Mesenchymal stem cell (in vitro differentiated cells and primary cell): ENCODE results near the gene UBE2Z.

Experiments
- DNase-seq: peaks from one replicate; pipeline ENCODE4 v3.0.0-alpha.2; 2013
- H2AFZ ChIP-seq: one replicate; pipeline ENCODE4 v1.6.1; 2013; ENCODE audit warnings: low read depth, mild to moderate bottlenecking, control low read depth, inconsistent platforms, low read length, moderate library complexity
- H2AK5ac ChIP-seq: 2 replicates; pipeline ENCODE4 v1.6.1; 2013; ENCODE audit warnings: low read length, moderate library complexity, mild to moderate bottlenecking, inconsistent platforms; ENCODE audit not compliant: severe bottlenecking
- H2BK120ac ChIP-seq: one replicate; pipeline ENCODE4 v1.6.1; 2013; ENCODE audit warnings: low read depth, mild to moderate bottlenecking, inconsistent platforms, low read length, moderate library complexity
- H2BK12ac ChIP-seq, 2 experiments: one replicate each; pipeline ENCODE4 v1.6.1; 2013; ENCODE audit warnings: inconsistent platforms in 2 of 2, low read length in 2 of 2, mild to moderate bottlenecking in 2 of 2, moderate library complexity in 2 of 2, control low read depth in 1 of 2
- H2BK15ac ChIP-seq: one replicate; pipeline ENCODE4 v1.6.1; 2013; ENCODE audit warnings: mild to moderate bottlenecking, low read depth, inconsistent platforms; ENCODE audit not compliant: poor library complexity, severe bottlenecking
- H2BK5ac ChIP-seq: 2 replicates; pipeline ENCODE4 v1.6.1; 2013; ENCODE audit warnings: low read depth, mild to moderate bottlenecking, low read length, control low read depth, inconsistent platforms; ENCODE audit not compliant: poor library complexity, severe bottlenecking
- H3K14ac ChIP-seq, 2 experiments: one replicate each; pipeline ENCODE4 v1.6.1; 2013; ENCODE audit warnings: inconsistent platforms in 2 of 2, low read length in 2 of 2, control low read depth in 1 of 2, mild to moderate bottlenecking in 1 of 2, moderate library complexity in 1 of 2
- H3K18ac ChIP-seq, 2 experiments: one replicate each; pipeline ENCODE4 v1.6.1; 2013; ENCODE audit warnings: inconsistent platforms in 2 of 2, low read length in 2 of 2, control low read depth in 1 of 2, low read depth in 1 of 2, mild to moderate bottlenecking in 1 of 2
- H3K23ac ChIP-seq, 2 experiments: one replicate each; pipeline ENCODE4 v1.6.1; 2013; ENCODE audit warnings: inconsistent platforms in 2 of 2, low read length in 2 of 2, mild to moderate bottlenecking in 2 of 2, moderate library complexity in 2 of 2, control low read depth in 1 of 2
- H3K27ac ChIP-seq: 2 replicates; pipeline ENCODE4 v1.5.1; 2013; ENCODE audit warnings: mild to moderate bottlenecking, moderate library complexity, low read length, control low read depth, inconsistent platforms; ENCODE audit not compliant: poor library complexity, severe bottlenecking
- H3K27me3 ChIP-seq, 2 experiments: 2 replicates each; pipeline versions ENCODE4 v1.6.1 to v1.7.0; 2013; ENCODE audit warnings: low read length in 2 of 2, mild to moderate bottlenecking in 2 of 2, moderate library complexity in 2 of 2, control low read depth in 1 of 2, inconsistent platforms in 1 of 2; ENCODE audit not compliant: control insufficient read depth in 1 of 2, insufficient read depth in 1 of 2
- H3K36me3 ChIP-seq, 2 experiments: 2 replicates each; pipeline versions ENCODE4 v1.6.1 to v1.7.0; 2013; ENCODE audit warnings: low read length in 2 of 2, control low read depth in 1 of 2, inconsistent platforms in 1 of 2, low read depth in 1 of 2, mild to moderate bottlenecking in 1 of 2; ENCODE audit not compliant: insufficient read depth in 2 of 2, control insufficient read depth in 1 of 2
- H3K4ac ChIP-seq, 2 experiments: one replicate each; pipeline ENCODE4 v1.6.1; 2013; ENCODE audit warnings: inconsistent platforms in 2 of 2, low read length in 2 of 2, mild to moderate bottlenecking in 2 of 2, moderate library complexity in 2 of 2, control low read depth in 1 of 2, low read depth in 1 of 2
- H3K4me1 ChIP-seq: 2 replicates; pipeline ENCODE4 v1.6.1; 2013; ENCODE audit warnings: low read depth, low read length, control low read depth; ENCODE audit not compliant: control insufficient read depth, insufficient read depth
- H3K4me2 ChIP-seq: 2 replicates; pipeline ENCODE4 v1.6.1; 2013; ENCODE audit warnings: low read length, mild to moderate bottlenecking, inconsistent platforms; ENCODE audit not compliant: poor library complexity, severe bottlenecking
- H3K4me3 ChIP-seq, 2 experiments: 2 replicates each; pipeline versions ENCODE4 v1.5.1 to v1.7.0; 2013; ENCODE audit warnings: low read length in 2 of 2, mild to moderate bottlenecking in 2 of 2, control low read depth in 1 of 2, low read depth in 1 of 2; ENCODE audit not compliant: insufficient read depth in 1 of 2
- H3K79me1 ChIP-seq: replicated peaks from 2 replicates; pipeline ENCODE4 v1.6.1; 2013; ENCODE audit warnings: mild to moderate bottlenecking, control low read depth, low read length, inconsistent platforms; ENCODE audit not compliant: poor library complexity, severe bottlenecking
- H3K9ac ChIP-seq: 2 replicates; pipeline ENCODE4 v1.7.0; 2013; ENCODE audit warnings: mild to moderate bottlenecking, low read length, moderate library complexity
- H3K9me3 ChIP-seq: 2 replicates; pipeline ENCODE4 v1.7.0; 2013; ENCODE audit warnings: mild to moderate bottlenecking, low read length; ENCODE audit not compliant: control insufficient read depth
- H4K8ac ChIP-seq: one replicate; pipeline ENCODE4 v1.6.1; 2013; ENCODE audit warnings: inconsistent platforms, mild to moderate bottlenecking, low read length, moderate library complexity
- H4K91ac ChIP-seq: one replicate; pipeline ENCODE4 v1.6.1; 2013; ENCODE audit warnings: mild to moderate bottlenecking, low read length, inconsistent platforms
- WGBS: methylation state at CpG from one replicate; pipeline ENCODE4 v1.1.7; 2013; ENCODE audit warnings: mixed read lengths; 5-methylcytosine and 5-hydroxymethylcytosine counted together

Gene UBE2Z

DNA sequence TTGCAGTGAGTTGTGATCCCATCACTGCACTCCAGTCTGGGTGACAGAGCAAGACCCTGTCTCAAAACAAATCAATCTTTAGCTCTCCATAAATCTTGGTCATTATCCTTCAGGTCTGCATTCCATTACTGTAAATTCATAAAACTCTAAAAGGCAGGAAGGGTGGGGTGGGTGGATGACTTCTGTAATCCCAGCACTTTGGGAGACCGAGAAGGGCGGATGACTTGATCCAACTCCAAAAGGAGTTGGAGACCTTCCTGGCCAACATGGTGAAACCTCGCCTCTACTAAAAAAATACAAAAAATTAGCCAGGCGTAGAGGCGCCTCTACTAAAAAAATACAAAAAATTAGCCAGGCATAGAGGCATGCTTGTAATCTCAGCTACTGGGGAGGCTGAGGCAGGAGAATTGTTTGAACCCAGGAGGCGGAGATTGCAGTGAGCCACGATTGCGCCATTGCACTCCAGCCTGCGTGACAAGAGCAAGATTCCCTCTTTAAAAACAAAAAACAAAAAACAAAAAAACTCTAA is 2.2 kb upstream of the UBE2Z start:
- Histone ChIP-seq H2BK5ac (no peak overlapping the region), H2BK15ac (no peak overlapping the region), H3K27me3 (no peaks in the 10 kb centered on the region), H3K9me3 (no peaks in the 10 kb centered on the region), H3K18ac (no peak overlapping the region), H3K4ac (no peak overlapping the region), H2AFZ (no peak overlapping the region), H2AK5ac (no peak overlapping the region), H3K79me1 (peaks cover 2% of the 10 kb centered on the region), H2BK12ac (no peak overlapping the region), H3K23ac (no peak overlapping the region), H3K4me1 (peaks cover 13% of the 10 kb centered on the region), H3K4me2 (peak overlapping the region; percentile 32), H3K14ac (no peak overlapping the region), H4K8ac (no peak overlapping the region), H3K36me3 (peaks cover 0 to 9% of the 10 kb centered on the region in 2 experiments), H4K91ac (no peak overlapping the region), H3K4me3 (no peak overlapping the region), H3K9ac (no peak overlapping the region), H2BK120ac (no peak overlapping the region), H3K27ac (peak overlapping the region; percentile 58)
- WGBS: 96% methylated on average over 9 of the region's 9 CpGs
- no peak for DNase-seq

DNA sequence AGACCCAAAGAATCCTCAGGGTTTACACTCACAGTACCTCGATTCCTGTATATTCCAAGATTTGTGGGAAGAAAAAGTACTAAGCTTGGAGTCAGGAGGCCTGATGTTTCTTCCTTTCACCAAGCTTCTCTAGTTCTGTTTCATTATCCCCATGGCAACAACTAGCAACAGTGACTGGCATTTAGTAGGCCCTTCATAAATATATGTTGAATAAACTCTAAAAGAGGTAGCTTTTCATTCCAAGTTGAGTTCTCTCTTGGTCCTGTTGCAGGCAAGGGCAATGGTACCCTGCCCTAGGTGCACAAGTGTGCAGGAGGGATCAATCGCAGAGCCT is 527 bp upstream of the UBE2Z start:
- Histone ChIP-seq H3K9ac (peak overlapping the region; percentile 100), H2BK15ac (no peak overlapping the region), H4K91ac (peak overlapping the region; percentile 83), H3K4me3 (peak overlapping the region; percentile 84 to 96), H4K8ac (peak overlapping the region; percentile 97), H3K4me1 (peaks cover 18% of the 10 kb centered on the region), H2AK5ac (peak overlapping the region; percentile 73), H3K27ac (peak overlapping the region; percentile 90), H3K79me1 (peaks cover 2% of the 10 kb centered on the region), H3K4ac (peak overlapping the region; percentile 1 to 94), H2BK120ac (no peak overlapping the region), H3K27me3 (no peaks in the 10 kb centered on the region), H3K36me3 (peaks cover 5 to 22% of the 10 kb centered on the region in 2 experiments), H2BK5ac (no peak overlapping the region), H2BK12ac (no peak overlapping the region), H3K23ac (peak overlapping the region; percentile 34 to 60), H3K9me3 (no peaks in the 10 kb centered on the region), H2AFZ (peak overlapping the region; percentile 7), H3K18ac (peak overlapping the region; percentile 30 to 86), H3K4me2 (peak overlapping the region; percentile 69), H3K14ac (peak overlapping the region; percentile 57 to 61)
- peak; percentile 89 for DNase-seq
- WGBS: 0% methylated on average over 1 of the region's 2 CpGs

GRCh38 chr17:48908853-48909394 is 717 bp downstream of the UBE2Z start:
- H3K79me1 ChIP-seq: peaks cover 2% of the 10 kb centered on the region
- H3K4me2 ChIP-seq: peak overlapping the region; percentile 83
- peak overlapping the region; percentile 94 for H4K91ac ChIP-seq
- no peaks in the 10 kb centered on the region for H3K27me3 ChIP-seq
- DNase-seq: peak; percentile 90
- H3K27ac ChIP-seq: peak overlapping the region; percentile 88
- peak overlapping the region; percentile 74 to 96 for H3K14ac ChIP-seq
- under 1% methylated on average over 35 of the region's 36 CpGs for WGBS
- H3K4me1 ChIP-seq: peaks cover 16% of the 10 kb centered on the region
- H2AFZ ChIP-seq: no peak overlapping the region
- H3K9me3 ChIP-seq: no peaks in the 10 kb centered on the region
- peaks cover 15 to 34% of the 10 kb centered on the region in 2 experiments for H3K36me3 ChIP-seq
- peak overlapping the region; percentile 99 for H2BK120ac ChIP-seq
- H2BK5ac ChIP-seq: peak overlapping the region; percentile 93
- peak overlapping the region; percentile 100 for H3K9ac ChIP-seq
- H3K4me3 ChIP-seq: peak overlapping the region; percentile 84 to 96
- peak overlapping the region; percentile 88 for H4K8ac ChIP-seq
- H2BK15ac ChIP-seq: peak overlapping the region; percentile 94
- peak overlapping the region; percentile 87 to 98 for H3K4ac ChIP-seq
- H2BK12ac ChIP-seq: no peak overlapping the region
- peak overlapping the region; percentile 94 to 99 for H3K18ac ChIP-seq
- peak overlapping the region in 1 of 2 experiments; percentile 79 for H3K23ac ChIP-seq
- no peak overlapping the region for H2AK5ac ChIP-seq

GRCh38 chr17:48909783-48910182 is 1.6 kb downstream of the UBE2Z start:
- Histone ChIP-seq H2BK120ac (no peak overlapping the region), H3K9me3 (no peaks in the 10 kb centered on the region), H3K36me3 (peaks cover 15 to 39% of the 10 kb centered on the region in 2 experiments), H2BK15ac (no peak overlapping the region), H3K4ac (no peak overlapping the region), H4K8ac (no peak overlapping the region), H3K79me1 (no peaks in the 10 kb centered on the region), H2AFZ (no peak overlapping the region), H3K4me3 (peak overlapping the region in 1 of 2 experiments; percentile 84), H3K27me3 (no peaks in the 10 kb centered on the region), H3K14ac (no peak overlapping the region), H3K4me2 (peak overlapping the region; percentile 83), H3K9ac (peak overlapping the region; percentile 100), H2BK5ac (no peak overlapping the region), H2BK12ac (no peak overlapping the region), H2AK5ac (no peak overlapping the region), H3K23ac (no peak overlapping the region), H3K18ac (no peak overlapping the region), H3K27ac (peak overlapping the region; percentile 41), H3K4me1 (peaks cover 14% of the 10 kb centered on the region), H4K91ac (no peak overlapping the region)
- WGBS: 94% methylated on average over 2 of the region's 4 CpGs
- peak; percentile 35 for DNase-seq
